Stomach (tissue), 9 donors: Measurements from ENCODE around the gene ARHGEF10L. TPM values are rescaled to one million over a fixed set of nuclear protein-coding genes. Genes with fewer than 3 reads are reported as not detected.

ENCODE experiments used
- DNase-seq, 2 donors: peaks; one replicate each; pipeline versions ENCODE4 v3.0.0 to v3.0.0-alpha.2; 2013 to 2019
- H3K27ac ChIP-seq, 5 donors: fragments of 200-600 bp in 4 of 5; sonication (generic) in 4 of 5; one replicate each; pipeline ENCODE4 v1.5.1; 2013 to 2019; ENCODE audit warnings: mild to moderate bottlenecking in 1 of 5, moderate library complexity in 1 of 5
- H3K27me3 ChIP-seq, 3 donors: fragments of 200-600 bp; sonication (generic); one replicate each; pipeline ENCODE4 v1.5.1; 2017 to 2019; ENCODE audit warnings: mixed run types in 1 of 3
- H3K36me3 ChIP-seq, 4 donors: fragments of 200-600 bp; sonication (generic); 1 replicate in 3 of 4; 2 replicates in 1 of 4; pipeline ENCODE4 v1.5.1; 2016 to 2019
- H3K4me1 ChIP-seq, 4 donors: fragments of 200-600 bp; sonication (generic); one replicate each; pipeline ENCODE4 v1.5.1; 2016 to 2019
- H3K4me3 ChIP-seq, 4 donors: fragments of 200-600 bp; sonication (generic) in 3 of 4; one replicate each; pipeline ENCODE4 v1.5.1; 2016 to 2019; ENCODE audit warnings: mild to moderate bottlenecking in 1 of 4
- H3K9me3 ChIP-seq, 4 donors: fragments of 200-600 bp; sonication (generic); one replicate each; pipeline ENCODE4 v1.5.1; 2016 to 2019
- CTCF ChIP-seq, 7 experiments: fragments of 450-650 bp in 4 of 7; fragments of 200-600 bp in 3 of 7; sonication (generic) in 3 of 7; IDR thresholded peaks; one replicate each; pipeline ENCODE4 v1.5.1; 2016 to 2019; ENCODE audit warnings: antibody characterized with exemption in 7 of 7, control low read depth in 2 of 7, mild to moderate bottlenecking in 1 of 7
- EP300 ChIP-seq: sonication (generic); formaldehyde crosslinking; IDR thresholded peaks from one replicate; pipeline ENCODE4 v1.6.1; 2017; ENCODE audit warnings: antibody characterized with exemption
- POLR2A ChIP-seq, 4 donors: fragments of 450-650 bp; IDR thresholded peaks; one replicate each; pipeline ENCODE4 v1.6.1; 2016; ENCODE audit warnings: antibody characterized with exemption in 4 of 4, control low read depth in 2 of 4, mild to moderate bottlenecking in 1 of 4, moderate library complexity in 1 of 4
- POLR2AphosphoS5 ChIP-seq, 3 donors: sonication (generic); formaldehyde crosslinking; IDR thresholded peaks; one replicate each; pipeline ENCODE4 v1.6.1; 2016; ENCODE audit warnings: antibody characterized with exemption in 3 of 3
- WGBS, 5 donors: extraction: QIAGEN DNeasy Blood & Tissue Kit in 3 of 5; methylation state at CpG; one replicate each; pipeline versions ENCODE4 v1.1.5 to v1.1.7; 2013 to 2018; 5-methylcytosine and 5-hydroxymethylcytosine counted together
- intact Hi-C: fragments of 100-400 bp; cut with DNase I; formaldehyde crosslinking; loops from one replicate; pipeline ENCODE4 v1.15.1; 2023; ENCODE audit warnings: low total_unique reads
- polyA plus RNA-seq, 3 donors: library from polyadenylated mRNA; stranded (reverse); fragments of 200-250 nt; gene quantifications; one replicate each; pipeline ENCODE4 v1.2.3, GENCODE V29; 2013
- total RNA-seq, 5 donors: library from RNA; depleted of rRNA; stranded (reverse); fragments of >200 nt; gene quantifications; one replicate each; pipeline versions ENCODE4 v1.1.0 to v1.2.3, GENCODE V29; 2014 to 2016
- donor health status: healthy with polysubstance abuse.
- donor health status: Bipolar disorder and iron deficiency.
- donor health status: healthy.

ARHGEF10L gene
- total and polyA plus RNA-seq, 8 donors, result 15.4 to 329 (median 45.0) TPM

GRCh38 chr1:17531343-17531681, 8.2 kb upstream of the ARHGEF10L start:
- H3K36me3 ChIP-seq, result no peaks in the 10 kb centered on the region
- H3K27me3 ChIP-seq, result no peaks in the 10 kb centered on the region
- TF ChIP-seq POLR2A (IDR thresholded peaks at IDR 0.05), result no peak
- TF ChIP-seq CTCF (IDR thresholded peaks at IDR 0.05), result no peak
- TF ChIP-seq EP300, result no peak
- TF ChIP-seq POLR2AphosphoS5 (IDR thresholded peaks at IDR 0.05), result no peak
- intact Hi-C loops, result no loop called here
- 66 to 79% (median 76%) methylated on average over 3 to 4 of the region's 4 CpGs for WGBS, 5 donors
- no peak overlapping the region for H3K4me3 ChIP-seq
- no peaks in the 10 kb centered on the region for H3K9me3 ChIP-seq
- H3K27ac ChIP-seq, result peak overlapping the region in 4 of 5 donors; percentile 63 to 83 (median 72)
- no peak for DNase-seq
- H3K4me1 ChIP-seq, result peaks cover 10 to 60% (median 32%) of the 10 kb centered on the region in 4 donors

- Histone ChIP-seq H3K27me3 (no peaks in the 10 kb centered on the region), H3K4me3 (no peak overlapping the region), H3K27ac (peak overlapping the region in 4 of 5 donors; percentile 63 to 83 (median 72)), H3K36me3 (no peaks in the 10 kb centered on the region), H3K9me3 (no peaks in the 10 kb centered on the region), H3K4me1 (peaks cover 10 to 60% (median 35%) of the 10 kb centered on the region in 4 donors)
- 52 to 65% (median 57%) methylated on average over 4 to 8 of the region's 8 CpGs for WGBS, 5 donors
- TF ChIP-seq CTCF (IDR thresholded peaks at IDR 0.05) (no peak), EP300 (peak; percentile 7), POLR2AphosphoS5 (IDR thresholded peaks at IDR 0.05) (no peak)
- intact Hi-C loops, result no loop called here
- peak; percentile 62 to 81 for DNase-seq
Observed at GRCh38 chr1:17531682-17532487, 7.6 kb upstream of the ARHGEF10L start.

GRCh38 chr1:17533201-17533600, 6.3 kb upstream of the ARHGEF10L start:
- Histone ChIP-seq H3K27me3 (no peaks in the 10 kb centered on the region), H3K9me3 (no peaks in the 10 kb centered on the region), H3K36me3 (no peaks in the 10 kb centered on the region), H3K4me3 (no peak overlapping the region), H3K4me1 (peaks cover 10 to 67% (median 36%) of the 10 kb centered on the region in 4 donors), H3K27ac (peak overlapping the region in 3 of 5 donors; percentile 63 to 83 (median 81))
- no peak for DNase-seq
- TF ChIP-seq POLR2A (IDR thresholded peaks at IDR 0.05) (no peak), POLR2AphosphoS5 (IDR thresholded peaks at IDR 0.05) (no peak), CTCF (IDR thresholded peaks at IDR 0.05) (no peak), EP300 (no peak)
- 89 to 98% (median 96%) methylated on average over 4 of the region's 4 CpGs for WGBS, 5 donors
- intact Hi-C loops, result no loop called here

GRCh38 chr1:17535300-17535936, 4.1 kb upstream of the ARHGEF10L start:
- H3K9me3 ChIP-seq, result no peaks in the 10 kb centered on the region
- TF ChIP-seq POLR2AphosphoS5 (IDR thresholded peaks at IDR 0.05) (peak in 2 of 3 donors; percentile 18 to 25), EP300 (no peak)
- 78 to 88% (median 83%) methylated on average over 8 of the region's 8 CpGs for WGBS, 5 donors
- H3K27ac ChIP-seq, result peak overlapping the region in 3 of 5 donors; percentile 20 to 94 (median 59)
- peaks cover 0 to 14% (median 0%) of the 10 kb centered on the region in 3 donors for H3K27me3 ChIP-seq
- intact Hi-C loops, result no loop called here
- H3K36me3 ChIP-seq, result no peaks in the 10 kb centered on the region
- H3K4me1 ChIP-seq, result peaks cover 30 to 80% (median 50%) of the 10 kb centered on the region in 4 donors
- no peak overlapping the region for H3K4me3 ChIP-seq
- DNase-seq, result no peak
